ENCODE data around the gene ACSF3.

DNA sequence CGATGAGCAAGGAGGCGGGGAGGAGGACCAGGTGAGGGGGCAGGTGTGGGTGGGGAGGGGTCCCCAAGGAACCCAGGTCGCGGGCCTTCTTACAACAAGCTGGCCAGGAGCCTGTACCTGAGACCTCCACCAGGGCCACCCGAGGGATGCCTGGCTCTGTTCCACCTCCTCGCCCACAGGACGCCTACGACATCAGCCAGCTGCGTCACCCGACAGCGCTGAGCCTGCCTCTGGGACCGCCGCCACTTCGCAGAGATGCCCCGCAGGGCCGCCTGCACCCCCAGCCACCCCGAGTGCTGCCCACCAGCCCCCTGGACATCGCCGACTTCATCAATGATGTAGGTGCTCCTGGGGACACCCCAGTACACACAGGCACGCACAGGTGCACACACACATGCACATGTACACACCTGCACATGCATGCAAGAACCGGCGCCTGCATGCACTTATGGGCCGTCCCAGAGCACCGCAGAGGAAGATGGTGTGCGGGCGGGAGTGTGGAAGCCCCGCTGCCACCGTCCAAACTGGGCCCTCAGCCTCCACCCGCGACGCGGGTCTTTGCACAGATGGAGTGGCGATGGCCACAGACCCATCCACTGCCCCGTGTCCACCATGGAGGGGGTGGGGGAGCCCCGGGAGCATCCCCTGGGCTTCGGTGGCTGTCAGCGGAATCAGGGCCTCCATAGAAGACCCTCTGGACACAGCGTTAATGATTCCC is 100.1 kb downstream of the ACSF3 start:
- TF ChIP-seq, protein P1, sequence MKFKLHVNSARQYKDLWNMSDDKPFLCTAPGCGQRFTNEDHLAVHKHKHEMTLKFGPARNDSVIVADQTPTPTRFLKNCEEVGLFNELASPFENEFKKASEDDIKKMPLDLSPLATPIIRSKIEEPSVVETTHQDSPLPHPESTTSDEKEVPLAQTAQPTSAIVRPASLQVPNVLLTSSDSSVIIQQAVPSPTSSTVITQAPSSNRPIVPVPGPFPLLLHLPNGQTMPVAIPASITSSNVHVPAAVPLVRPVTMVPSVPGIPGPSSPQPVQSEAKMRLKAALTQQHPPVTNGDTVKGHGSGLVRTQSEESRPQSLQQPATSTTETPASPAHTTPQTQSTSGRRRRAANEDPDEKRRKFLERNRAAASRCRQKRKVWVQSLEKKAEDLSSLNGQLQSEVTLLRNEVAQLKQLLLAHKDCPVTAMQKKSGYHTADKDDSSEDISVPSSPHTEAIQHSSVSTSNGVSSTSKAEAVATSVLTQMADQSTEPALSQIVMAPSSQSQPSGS (tag by site-specific recombination; IDR thresholded peaks at IDR 0.05; ENCODE audit: low read depth): no peak
- TF ChIP-seq ZNF133 (tag by site-specific recombination; IDR thresholded peaks at IDR 0.05) (no peak), ZNF664 (tag by site-specific recombination; IDR thresholded peaks at IDR 0.05) (no peak), ZNF544 (tag by site-specific recombination; IDR thresholded peaks at IDR 0.05) (no peak), SETDB1 (IDR thresholded peaks at IDR 0.05; ENCODE audit: insufficient read length, low read length) (no peak)
- TF ChIP-seq, protein P2, sequence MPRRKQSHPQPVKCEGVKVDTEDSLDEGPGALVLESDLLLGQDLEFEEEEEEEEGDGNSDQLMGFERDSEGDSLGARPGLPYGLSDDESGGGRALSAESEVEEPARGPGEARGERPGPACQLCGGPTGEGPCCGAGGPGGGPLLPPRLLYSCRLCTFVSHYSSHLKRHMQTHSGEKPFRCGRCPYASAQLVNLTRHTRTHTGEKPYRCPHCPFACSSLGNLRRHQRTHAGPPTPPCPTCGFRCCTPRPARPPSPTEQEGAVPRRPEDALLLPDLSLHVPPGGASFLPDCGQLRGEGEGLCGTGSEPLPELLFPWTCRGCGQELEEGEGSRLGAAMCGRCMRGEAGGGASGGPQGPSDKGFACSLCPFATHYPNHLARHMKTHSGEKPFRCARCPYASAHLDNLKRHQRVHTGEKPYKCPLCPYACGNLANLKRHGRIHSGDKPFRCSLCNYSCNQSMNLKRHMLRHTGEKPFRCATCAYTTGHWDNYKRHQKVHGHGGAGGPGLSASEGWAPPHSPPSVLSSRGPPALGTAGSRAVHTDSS (tag by site-specific recombination; IDR thresholded peaks at IDR 0.05): no peak
- TF ChIP-seq, protein P3, sequence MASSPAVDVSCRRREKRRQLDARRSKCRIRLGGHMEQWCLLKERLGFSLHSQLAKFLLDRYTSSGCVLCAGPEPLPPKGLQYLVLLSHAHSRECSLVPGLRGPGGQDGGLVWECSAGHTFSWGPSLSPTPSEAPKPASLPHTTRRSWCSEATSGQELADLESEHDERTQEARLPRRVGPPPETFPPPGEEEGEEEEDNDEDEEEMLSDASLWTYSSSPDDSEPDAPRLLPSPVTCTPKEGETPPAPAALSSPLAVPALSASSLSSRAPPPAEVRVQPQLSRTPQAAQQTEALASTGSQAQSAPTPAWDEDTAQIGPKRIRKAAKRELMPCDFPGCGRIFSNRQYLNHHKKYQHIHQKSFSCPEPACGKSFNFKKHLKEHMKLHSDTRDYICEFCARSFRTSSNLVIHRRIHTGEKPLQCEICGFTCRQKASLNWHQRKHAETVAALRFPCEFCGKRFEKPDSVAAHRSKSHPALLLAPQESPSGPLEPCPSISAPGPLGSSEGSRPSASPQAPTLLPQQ (tag by site-specific recombination; IDR thresholded peaks at IDR 0.05): no peak
- TF ChIP-seq, protein P4, sequence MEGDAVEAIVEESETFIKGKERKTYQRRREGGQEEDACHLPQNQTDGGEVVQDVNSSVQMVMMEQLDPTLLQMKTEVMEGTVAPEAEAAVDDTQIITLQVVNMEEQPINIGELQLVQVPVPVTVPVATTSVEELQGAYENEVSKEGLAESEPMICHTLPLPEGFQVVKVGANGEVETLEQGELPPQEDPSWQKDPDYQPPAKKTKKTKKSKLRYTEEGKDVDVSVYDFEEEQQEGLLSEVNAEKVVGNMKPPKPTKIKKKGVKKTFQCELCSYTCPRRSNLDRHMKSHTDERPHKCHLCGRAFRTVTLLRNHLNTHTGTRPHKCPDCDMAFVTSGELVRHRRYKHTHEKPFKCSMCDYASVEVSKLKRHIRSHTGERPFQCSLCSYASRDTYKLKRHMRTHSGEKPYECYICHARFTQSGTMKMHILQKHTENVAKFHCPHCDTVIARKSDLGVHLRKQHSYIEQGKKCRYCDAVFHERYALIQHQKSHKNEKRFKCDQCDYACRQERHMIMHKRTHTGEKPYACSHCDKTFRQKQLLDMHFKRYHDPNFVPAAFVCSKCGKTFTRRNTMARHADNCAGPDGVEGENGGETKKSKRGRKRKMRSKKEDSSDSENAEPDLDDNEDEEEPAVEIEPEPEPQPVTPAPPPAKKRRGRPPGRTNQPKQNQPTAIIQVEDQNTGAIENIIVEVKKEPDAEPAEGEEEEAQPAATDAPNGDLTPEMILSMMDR (tag by site-specific recombination; IDR thresholded peaks at IDR 0.05): no peak
- TF ChIP-seq, protein P5, sequence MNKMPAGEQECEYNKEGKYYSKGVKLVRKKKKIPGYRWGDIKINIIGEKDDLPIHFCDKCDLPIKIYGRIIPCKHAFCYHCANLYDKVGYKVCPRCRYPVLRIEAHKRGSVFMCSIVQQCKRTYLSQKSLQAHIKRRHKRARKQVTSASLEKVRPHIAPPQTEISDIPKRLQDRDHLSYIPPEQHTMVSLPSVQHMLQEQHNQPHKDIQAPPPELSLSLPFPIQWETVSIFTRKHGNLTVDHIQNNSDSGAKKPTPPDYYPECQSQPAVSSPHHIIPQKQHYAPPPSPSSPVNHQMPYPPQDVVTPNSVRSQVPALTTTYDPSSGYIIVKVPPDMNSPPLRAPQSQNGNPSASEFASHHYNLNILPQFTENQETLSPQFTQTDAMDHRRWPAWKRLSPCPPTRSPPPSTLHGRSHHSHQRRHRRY (tag by site-specific recombination; IDR thresholded peaks at IDR 0.05): no peak
